ENCODE data around the gene TMPRSS13. TPM values are rescaled to one million over a fixed set of nuclear protein-coding genes. Genes with fewer than 3 reads are reported as not detected.

The TMPRSS13 gene
- total RNA-seq, 4 donors from 2014 or later = not detected

- TF ChIP-seq EP300 (IDR thresholded peaks at IDR 0.05) (no peak), CTCF (IDR thresholded peaks at IDR 0.05) (no peak), POLR2AphosphoS5 (IDR thresholded peaks at IDR 0.05) (no peak), POLR2A (IDR thresholded peaks at IDR 0.05; ENCODE audit: low read depth) (no peak)
- Histone ChIP-seq H3K36me3 (no peaks in the 10 kb centered on the region), H3K4me3 (no peak overlapping the region), H3K4me1 (peaks cover 28 to 57% (median 37%) of the 10 kb centered on the region in 4 donors), H3K27me3 (no peaks in the 10 kb centered on the region), H3K27ac (replicated peaks in 1 of 4) (no peak overlapping the region), H3K9me3 (no peaks in the 10 kb centered on the region)
- intact Hi-C loops (cut with DNase I) = no loop called here
- WGBS = 93% methylated on average over 1 of the region's 1 CpG
- no peak for DNase-seq (ENCODE audit: extremely low spot score)
These were observed 65.8 kb downstream of the TMPRSS13 start for GRCh38 chr11:117863383-117863782.

- Histone ChIP-seq H3K9me3 (no peaks in the 10 kb centered on the region), H3K4me3 (no peak overlapping the region), H3K27ac (replicated peaks in 1 of 4) (peak overlapping the region; percentile 47 to 75 (median 61)), H3K27me3 (no peaks in the 10 kb centered on the region), H3K36me3 (no peaks in the 10 kb centered on the region), H3K4me1 (peaks cover 28 to 60% (median 39%) of the 10 kb centered on the region in 4 donors)
- intact Hi-C loops (cut with DNase I) = no loop called here
- no peak for DNase-seq (ENCODE audit: extremely low spot score)
- WGBS = 88% methylated on average over 1 of the region's 1 CpG
- TF ChIP-seq CTCF (IDR thresholded peaks at IDR 0.05) = no peak
- no peak for TF ChIP-seq EP300 (IDR thresholded peaks at IDR 0.05)
- TF ChIP-seq POLR2A (IDR thresholded peaks at IDR 0.05; ENCODE audit: low read depth) = no peak
These were observed 66.4 kb downstream of the TMPRSS13 start for GRCh38 chr11:117862753-117863152.

GRCh38 chr11:117862019-117862725 is 67.0 kb downstream of the TMPRSS13 start:
- TF ChIP-seq CTCF (IDR thresholded peaks at IDR 0.05) = no peak
- no peaks in the 10 kb centered on the region for H3K36me3 ChIP-seq
- no peak for DNase-seq (ENCODE audit: extremely low spot score)
- H3K4me1 ChIP-seq = peaks cover 31 to 61% (median 39%) of the 10 kb centered on the region in 4 donors
- intact Hi-C loops (cut with DNase I) = no loop called here
- 49% methylated on average over 12 of the region's 12 CpGs for WGBS
- no peaks in the 10 kb centered on the region for H3K27me3 ChIP-seq
- no peaks in the 10 kb centered on the region for H3K9me3 ChIP-seq
- H3K27ac ChIP-seq (replicated peaks in 1 of 4) = peak overlapping the region; percentile 47 to 75 (median 61)
- H3K4me3 ChIP-seq = peak overlapping the region in 1 of 4 donors; percentile 12

- WGBS = 47% methylated on average over 12 of the region's 13 CpGs
- peaks cover 24 to 53% (median 35%) of the 10 kb centered on the region in 4 donors for H3K4me1 ChIP-seq
- H3K9me3 ChIP-seq = no peaks in the 10 kb centered on the region
- intact Hi-C loops (cut with DNase I) = no loop called here
- peak overlapping the region; percentile 47 to 75 (median 61) for H3K27ac ChIP-seq (replicated peaks in 1 of 4)
- TF ChIP-seq POLR2AphosphoS5 (IDR thresholded peaks at IDR 0.05) (no peak), EP300 (IDR thresholded peaks at IDR 0.05) (no peak), CTCF (IDR thresholded peaks at IDR 0.05) (no peak), POLR2A (IDR thresholded peaks at IDR 0.05; ENCODE audit: low read depth) (no peak)
- no peak for DNase-seq (ENCODE audit: extremely low spot score)
- no peaks in the 10 kb centered on the region for H3K36me3 ChIP-seq
- peaks cover 0 to 3% (median 0%) of the 10 kb centered on the region in 4 donors for H3K27me3 ChIP-seq
- H3K4me3 ChIP-seq = peak overlapping the region in 1 of 4 donors; percentile 12
These were observed 67.8 kb downstream of the TMPRSS13 start for GRCh38 chr11:117861151-117862018.
